ENCODE measurements around the gene MEIS2. TPM values are rescaled to one million over a fixed set of nuclear protein-coding genes. Genes with fewer than 3 reads are reported as not detected.

Gene MEIS2
- total and polyA plus RNA-seq, 2 of the 13 experiments (the other 11 are each of a cell fraction or from before 2014, with no cell fraction given) = 10.7 to 12.4 TPM

GRCh38 chr15:37034835-37035748, 65.3 kb downstream of the MEIS2 start (continued):
- TF ChIP-seq ZFP91 (CRISPR knock-in tag; IDR thresholded peaks at IDR 0.05; ENCODE audit: borderline replicate concordance) (no peak), CSRNP2 (CRISPR knock-in tag; conservative IDR thresholded peaks at IDR 0.05; ENCODE audit: low read depth) (no peak), ZNF260 (CRISPR knock-in tag; IDR thresholded peaks at IDR 0.05; ENCODE audit: borderline replicate concordance, low read depth) (no peak), RFXAP (CRISPR knock-in tag; IDR thresholded peaks at IDR 0.05; ENCODE audit: borderline replicate concordance) (no peak), ZMYM2 (CRISPR knock-in tag; IDR thresholded peaks at IDR 0.05) (no peak), YEATS4 (CRISPR knock-in tag; IDR thresholded peaks at IDR 0.05; ENCODE audit: borderline replicate concordance) (no peak), ZKSCAN1 (IDR thresholded peaks at IDR 0.05; ENCODE audit: low read length) (no peak), SMARCC2 (IDR thresholded peaks at IDR 0.05) (no peak), PRMT3 (CRISPR knock-in tag; IDR thresholded peaks at IDR 0.05; ENCODE audit: borderline replicate concordance, low read depth) (no peak), PHF8 (CRISPR knock-in tag; IDR thresholded peaks at IDR 0.05) (no peak), GPBP1L1 (CRISPR knock-in tag; IDR thresholded peaks at IDR 0.05) (no peak), PHF5A (CRISPR knock-in tag; IDR thresholded peaks at IDR 0.05; ENCODE audit: low read depth, unreplicated experiment) (no peak), ZBTB46 (CRISPR knock-in tag; IDR thresholded peaks at IDR 0.05; ENCODE audit: borderline replicate concordance) (no peak), PBX3 (CRISPR knock-in tag; IDR thresholded peaks at IDR 0.05; ENCODE audit: borderline replicate concordance) (no peak), ESRRA (CRISPR knock-in tag; IDR thresholded peaks at IDR 0.05; ENCODE audit: low read depth) (no peak), JUND (CRISPR knock-in tag; IDR thresholded peaks at IDR 0.05) (no peak), CTCF (CRISPR knock-in tag; IDR thresholded peaks at IDR 0.05) (no peak), MTA1 (CRISPR knock-in tag; IDR thresholded peaks at IDR 0.05; ENCODE audit: borderline replicate concordance) (no peak), TOE1 (CRISPR knock-in tag; IDR thresholded peaks at IDR 0.05) (no peak)

All from HepG2 (cell line).